SK-N-MC (cell line): ENCODE data around the gene POFUT2.

Source experiments
- EZH2 ChIP-seq: fragments of 200-600 bp; sonication (generic); IDR thresholded peaks from one replicate; pipeline ENCODE4 v1.6.1; 2017; ENCODE audit warnings: antibody characterized with exemption
- POLR2AphosphoS5 ChIP-seq: IDR thresholded peaks from 2 replicates; pipeline ENCODE4 v1.6.1; 2012; ENCODE audit warnings: mild to moderate bottlenecking, low read depth, low read length, borderline replicate concordance

- TF ChIP-seq EZH2 (no peak), POLR2AphosphoS5 (no peak)
Measured at GRCh38 chr21:45237401-45237800, 50.3 kb downstream of the POFUT2 start.
